GM12874 (cell line): Measurements from ENCODE around the gene ACSL6.

Experiments
- TF ChIP-seq, protein P1 (sequence below): IDR thresholded peaks from 2 replicates; pipeline ENCODE4 v1.5.1; 2011; ENCODE audit warnings: low read depth, mild to moderate bottlenecking, control low read depth, low read length, moderate library complexity; ENCODE audit not compliant: insufficient read depth

Gene ACSL6

DNA sequence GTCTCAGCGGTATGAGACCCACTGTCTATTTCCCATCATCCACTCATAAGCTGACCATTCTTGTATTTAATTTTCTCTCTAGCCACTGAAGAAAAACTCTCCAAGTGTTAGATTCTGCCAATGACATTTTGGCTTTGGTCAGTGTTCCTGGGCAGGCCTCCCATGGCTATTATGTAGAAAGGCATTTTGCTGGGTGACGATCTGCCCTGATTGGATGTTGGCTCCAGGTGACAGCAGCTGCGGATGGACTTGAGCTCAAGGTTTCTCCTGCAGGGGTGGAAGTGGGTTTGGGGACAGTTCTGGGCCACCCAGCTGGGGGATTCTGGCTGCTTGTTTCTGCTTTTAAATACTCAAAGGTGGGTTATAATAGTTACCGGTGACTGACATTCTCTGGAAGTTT is 31.6 kb downstream of the ACSL6 start:
- TF ChIP-seq, protein P1, sequence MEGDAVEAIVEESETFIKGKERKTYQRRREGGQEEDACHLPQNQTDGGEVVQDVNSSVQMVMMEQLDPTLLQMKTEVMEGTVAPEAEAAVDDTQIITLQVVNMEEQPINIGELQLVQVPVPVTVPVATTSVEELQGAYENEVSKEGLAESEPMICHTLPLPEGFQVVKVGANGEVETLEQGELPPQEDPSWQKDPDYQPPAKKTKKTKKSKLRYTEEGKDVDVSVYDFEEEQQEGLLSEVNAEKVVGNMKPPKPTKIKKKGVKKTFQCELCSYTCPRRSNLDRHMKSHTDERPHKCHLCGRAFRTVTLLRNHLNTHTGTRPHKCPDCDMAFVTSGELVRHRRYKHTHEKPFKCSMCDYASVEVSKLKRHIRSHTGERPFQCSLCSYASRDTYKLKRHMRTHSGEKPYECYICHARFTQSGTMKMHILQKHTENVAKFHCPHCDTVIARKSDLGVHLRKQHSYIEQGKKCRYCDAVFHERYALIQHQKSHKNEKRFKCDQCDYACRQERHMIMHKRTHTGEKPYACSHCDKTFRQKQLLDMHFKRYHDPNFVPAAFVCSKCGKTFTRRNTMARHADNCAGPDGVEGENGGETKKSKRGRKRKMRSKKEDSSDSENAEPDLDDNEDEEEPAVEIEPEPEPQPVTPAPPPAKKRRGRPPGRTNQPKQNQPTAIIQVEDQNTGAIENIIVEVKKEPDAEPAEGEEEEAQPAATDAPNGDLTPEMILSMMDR: no peak

DNA sequence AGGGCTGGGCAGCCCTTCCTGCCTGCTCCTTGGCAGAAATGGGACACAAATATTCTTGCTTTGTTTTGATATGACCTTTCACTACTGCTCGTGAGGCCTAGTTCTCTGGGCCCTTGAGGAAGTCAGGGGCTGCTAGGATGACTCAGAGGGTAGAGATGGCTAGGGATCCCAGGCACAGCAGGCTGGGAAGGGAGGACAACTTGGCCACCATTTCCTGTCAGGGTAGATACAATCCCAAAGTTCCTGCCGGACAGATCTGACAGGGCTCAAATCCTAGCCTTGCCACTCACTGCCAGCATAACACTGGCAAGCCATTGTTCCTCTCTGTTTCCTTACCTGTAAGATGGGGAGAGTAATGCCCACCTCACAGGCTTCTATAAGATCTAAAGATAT is 34.2 kb downstream of the ACSL6 start:
- TF ChIP-seq, protein P1: no peak

DNA sequence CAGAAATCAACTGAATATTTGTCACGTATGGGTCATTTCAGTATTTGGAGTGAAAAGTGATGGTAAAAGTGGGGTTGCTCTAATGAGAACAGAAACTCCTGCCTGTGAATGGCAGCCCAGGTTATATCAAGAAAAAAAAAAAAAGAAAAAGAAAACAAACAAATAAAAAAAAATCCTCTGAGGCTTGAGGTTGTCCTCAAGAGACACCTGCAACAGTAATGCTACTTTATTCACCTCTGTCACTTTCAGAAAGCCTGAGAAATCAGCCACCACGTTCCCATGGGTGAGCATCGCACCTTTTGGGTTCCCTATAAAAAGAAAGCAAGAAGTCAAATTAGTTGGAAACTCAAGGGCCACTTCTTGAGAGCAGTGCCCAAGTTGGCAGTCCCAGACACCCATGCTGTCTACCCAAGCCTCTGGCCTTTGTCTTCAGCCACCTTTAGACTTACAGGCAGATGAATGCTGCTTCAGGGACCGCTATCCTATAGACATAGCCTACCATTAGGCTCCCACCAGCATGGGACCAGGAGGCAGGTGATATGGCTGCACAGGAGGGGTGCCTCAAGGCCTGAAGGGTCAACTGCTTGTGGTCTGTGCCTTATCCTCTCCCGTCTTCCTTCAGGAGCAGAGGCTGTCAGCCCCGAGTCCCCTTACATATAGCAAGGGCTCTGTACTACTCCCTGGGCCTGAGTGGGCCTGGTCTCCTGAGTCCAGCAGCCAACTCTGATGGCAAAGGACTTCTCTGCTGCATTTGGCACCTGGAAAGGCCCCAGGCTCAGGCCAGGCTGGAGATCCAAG is 34.8 kb downstream of the ACSL6 start:
- TF ChIP-seq, protein P1: no peak

DNA sequence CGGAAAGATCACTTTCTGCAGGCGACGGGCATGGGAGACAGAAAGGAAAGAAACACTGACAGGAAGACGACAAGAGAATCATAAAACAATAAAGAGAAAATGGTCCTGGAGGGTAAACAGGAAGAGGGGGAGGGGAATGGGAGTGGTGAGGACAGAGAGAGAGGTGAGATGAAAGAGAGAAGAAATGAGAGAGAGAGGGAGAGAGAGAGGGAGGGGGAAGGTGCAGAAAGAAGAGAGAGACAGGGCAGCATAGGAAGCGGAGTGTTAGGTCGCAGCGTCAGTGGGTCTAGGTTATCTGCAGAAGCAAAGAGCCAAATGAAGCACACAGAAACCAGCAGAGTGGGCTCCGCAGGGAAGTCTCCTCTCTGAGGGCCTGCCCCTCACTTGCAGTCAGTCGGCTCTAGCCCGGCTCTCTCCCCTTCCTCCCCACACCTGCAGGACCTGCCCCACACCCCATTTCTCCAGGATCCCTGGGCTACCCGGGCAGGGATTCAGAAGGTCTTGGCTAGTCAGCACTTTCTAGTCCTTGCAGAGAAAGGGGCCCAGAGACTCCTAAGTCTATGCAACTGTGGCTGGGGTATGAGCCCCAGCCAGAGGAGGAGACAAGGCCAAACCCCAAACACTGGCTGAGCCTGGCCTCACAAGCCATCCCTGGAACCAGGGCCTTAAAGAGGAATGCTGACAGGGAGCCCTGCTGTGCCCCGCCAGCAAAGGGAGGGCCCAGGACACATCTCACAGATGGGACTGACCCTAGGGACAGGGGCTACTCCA is 36.3 kb downstream of the ACSL6 start:
- TF ChIP-seq, protein P1: no peak

DNA sequence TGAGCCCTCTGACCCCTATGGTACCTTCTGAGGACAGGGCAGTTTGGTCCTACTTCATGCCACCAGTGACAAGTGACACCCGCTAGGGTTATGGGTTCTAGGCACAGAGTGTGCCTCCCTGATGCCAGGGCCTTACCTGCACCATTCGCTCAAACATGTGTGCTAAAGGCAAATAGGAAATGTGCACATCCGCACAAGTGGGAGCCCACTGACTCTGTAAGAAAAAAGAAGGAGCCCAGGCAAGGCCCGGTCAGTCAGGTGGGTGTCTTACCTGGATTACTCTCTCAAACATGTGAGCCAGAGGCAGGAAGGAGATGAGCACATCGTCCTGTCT is 36.9 kb downstream of the ACSL6 start:
- TF ChIP-seq, protein P1: no peak

DNA sequence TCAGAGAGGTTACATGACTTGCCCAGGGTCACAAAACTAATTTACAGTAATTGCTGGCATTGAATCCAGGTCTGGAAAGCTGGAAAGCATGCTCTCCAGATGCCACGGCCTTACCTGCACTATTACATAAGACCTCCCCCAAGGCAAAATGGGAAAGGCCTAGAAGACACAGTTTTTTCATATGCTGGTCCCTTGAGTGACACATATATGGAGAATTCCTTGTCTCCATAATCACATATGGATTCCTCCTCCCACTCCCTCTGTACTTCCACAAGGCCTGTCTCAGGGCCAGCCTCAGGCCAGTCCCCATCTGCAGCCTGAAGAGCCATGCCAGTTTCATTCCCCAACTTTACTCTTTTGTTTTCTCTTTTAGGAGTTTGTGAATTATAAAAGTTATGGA is 37.4 kb downstream of the ACSL6 start:
- TF ChIP-seq, protein P1: no peak

DNA sequence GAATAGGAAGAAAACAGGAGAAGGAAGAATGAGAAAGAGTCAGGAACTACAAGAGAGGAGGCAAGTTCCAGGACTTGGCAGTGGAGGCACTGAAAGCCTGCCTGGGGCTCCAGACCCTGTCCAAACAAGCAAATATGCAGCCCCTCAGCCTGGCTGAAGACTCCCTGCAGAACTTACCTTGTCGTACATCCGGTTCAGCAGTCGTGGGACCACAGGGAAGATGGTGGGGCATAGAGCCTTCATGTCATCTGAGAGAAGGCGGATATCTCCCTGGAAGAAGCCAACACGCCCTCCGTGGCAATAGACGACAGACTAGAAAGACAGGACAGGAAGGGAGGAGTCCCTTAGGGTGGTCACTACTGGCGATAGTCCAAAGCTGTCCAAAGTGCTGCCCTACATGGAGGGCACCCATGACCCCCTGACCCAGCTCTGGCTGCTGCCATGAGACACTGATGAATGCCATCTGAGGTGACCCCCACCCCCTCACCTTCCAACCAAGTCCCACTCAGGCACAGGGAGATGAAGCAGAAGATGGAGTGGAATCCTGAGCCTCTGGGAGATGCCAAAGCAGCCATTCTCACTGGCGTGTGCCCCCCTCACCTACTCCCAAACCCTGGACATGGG is 38.3 kb downstream of the ACSL6 start:
- TF ChIP-seq, protein P1: no peak
